ENCODE data around the gene NGRN.

The NGRN gene, protein sequence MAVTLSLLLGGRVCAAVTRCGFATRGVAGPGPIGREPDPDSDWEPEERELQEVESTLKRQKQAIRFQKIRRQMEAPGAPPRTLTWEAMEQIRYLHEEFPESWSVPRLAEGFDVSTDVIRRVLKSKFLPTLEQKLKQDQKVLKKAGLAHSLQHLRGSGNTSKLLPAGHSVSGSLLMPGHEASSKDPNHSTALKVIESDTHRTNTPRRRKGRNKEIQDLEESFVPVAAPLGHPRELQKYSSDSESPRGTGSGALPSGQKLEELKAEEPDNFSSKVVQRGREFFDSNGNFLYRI

DNA sequence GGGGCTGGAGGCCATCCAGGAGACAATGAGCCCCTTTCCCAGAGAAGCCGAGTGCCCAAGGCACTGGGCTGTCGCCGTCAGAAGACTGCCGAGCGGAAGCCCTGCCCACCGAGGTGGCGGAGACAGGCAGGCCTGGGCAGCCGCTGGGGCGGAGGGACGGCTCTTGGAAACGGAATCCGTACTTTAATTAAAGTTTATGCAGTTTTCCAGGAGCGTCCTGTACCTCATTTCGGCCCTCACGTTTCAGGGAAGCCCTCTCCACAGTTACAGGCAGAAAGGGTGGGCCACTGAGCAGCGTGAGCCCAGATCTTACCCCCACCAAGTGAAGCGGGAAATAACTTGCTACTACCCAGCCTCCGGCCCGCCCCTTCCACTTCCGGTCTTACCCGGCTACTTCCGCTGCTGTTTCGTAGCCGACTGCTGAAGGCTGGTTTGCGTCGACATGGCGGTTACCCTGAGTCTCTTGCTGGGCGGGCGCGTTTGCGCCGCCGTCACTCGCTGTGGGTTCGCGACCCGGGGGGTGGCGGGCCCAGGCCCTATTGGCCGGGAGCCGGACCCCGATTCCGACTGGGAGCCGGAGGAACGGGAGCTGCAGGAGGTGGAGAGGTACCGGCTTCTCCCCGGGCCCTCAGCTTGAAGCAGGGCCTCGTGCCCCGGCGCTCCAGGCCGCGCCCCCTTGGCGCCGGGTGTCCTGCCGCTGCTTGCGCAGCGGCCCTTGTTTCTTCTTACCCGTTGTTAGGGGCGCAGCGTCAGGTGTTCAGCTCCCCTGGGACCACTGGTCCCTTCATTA is at the start of gene NGRN:
NGRN (plus strand) TSS at position 402 of the 790 bp plus-strand sequence; CDS start at position 443, 41 bp downstream.
- peak; percentile 52 for DNase-seq

DNA sequence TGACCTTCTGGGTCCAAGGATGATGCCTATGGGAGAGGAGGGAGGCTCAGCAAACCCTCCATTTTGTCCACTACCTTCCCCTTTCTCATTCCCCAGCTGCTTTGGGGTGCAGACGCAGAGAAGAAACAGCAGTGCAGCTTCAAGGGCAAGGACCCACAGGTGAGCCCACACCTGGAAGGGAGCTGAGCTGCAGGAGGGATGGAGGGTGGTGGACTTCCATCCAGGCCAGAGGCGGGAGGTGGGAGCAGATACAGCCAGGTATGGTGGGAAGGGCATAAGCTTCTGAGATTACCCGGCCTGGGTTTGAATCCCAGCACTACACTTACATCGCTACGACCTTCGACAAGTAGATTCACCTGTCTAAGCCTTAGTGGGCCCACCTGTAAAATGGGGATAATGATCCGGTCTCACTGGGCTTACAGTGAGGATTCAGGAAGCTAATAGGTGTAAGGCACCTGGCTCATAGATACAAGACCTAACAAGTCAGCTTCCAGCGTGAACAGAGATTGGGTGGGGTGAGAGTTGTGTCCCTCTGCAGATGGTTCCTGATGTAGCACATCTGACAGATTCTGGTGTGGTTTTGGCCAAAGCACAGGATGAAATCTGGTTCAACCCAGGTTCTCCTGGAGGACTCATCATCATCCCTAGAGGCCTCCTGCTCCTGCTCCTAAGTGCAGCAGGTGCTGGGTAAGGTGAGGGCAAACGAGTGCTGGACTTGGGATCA is 47.6 kb upstream of the NGRN start:
- no peak for DNase-seq

DNA sequence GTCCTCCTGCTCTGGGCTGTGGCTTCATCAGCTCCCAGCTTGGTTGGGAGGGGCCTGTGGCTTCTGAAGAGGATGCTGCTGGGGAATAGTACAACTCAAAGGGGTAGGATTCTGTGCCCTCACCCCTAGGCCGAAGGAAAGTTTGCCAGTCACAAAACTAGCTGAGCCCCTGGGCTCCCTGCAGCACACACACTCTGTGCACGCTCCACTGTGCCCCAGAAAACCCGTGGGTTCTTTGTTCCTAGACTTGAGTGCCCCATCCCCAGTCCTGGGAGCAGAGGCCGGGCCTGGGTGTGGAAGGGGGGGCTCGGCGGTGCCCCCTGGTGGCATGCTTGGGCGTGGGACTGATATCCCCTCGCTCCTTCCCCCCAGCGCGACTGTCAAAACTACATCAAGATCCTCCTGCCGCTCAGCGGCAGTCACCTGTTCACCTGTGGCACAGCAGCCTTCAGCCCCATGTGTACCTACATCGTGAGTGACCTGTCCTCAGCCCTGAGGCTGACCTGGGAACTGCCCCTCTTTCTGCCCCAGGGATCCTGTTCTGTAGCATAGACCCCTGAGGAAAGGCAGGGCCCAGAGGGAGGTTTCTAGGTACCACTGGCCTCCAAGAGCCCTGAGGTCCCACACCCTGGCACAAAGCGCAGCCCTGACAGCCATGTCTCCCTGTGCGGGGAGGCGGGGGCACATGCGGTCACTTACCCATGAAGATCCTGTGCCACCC is 45.9 kb upstream of the NGRN start:
- DNase-seq = peak; percentile 5

DNA sequence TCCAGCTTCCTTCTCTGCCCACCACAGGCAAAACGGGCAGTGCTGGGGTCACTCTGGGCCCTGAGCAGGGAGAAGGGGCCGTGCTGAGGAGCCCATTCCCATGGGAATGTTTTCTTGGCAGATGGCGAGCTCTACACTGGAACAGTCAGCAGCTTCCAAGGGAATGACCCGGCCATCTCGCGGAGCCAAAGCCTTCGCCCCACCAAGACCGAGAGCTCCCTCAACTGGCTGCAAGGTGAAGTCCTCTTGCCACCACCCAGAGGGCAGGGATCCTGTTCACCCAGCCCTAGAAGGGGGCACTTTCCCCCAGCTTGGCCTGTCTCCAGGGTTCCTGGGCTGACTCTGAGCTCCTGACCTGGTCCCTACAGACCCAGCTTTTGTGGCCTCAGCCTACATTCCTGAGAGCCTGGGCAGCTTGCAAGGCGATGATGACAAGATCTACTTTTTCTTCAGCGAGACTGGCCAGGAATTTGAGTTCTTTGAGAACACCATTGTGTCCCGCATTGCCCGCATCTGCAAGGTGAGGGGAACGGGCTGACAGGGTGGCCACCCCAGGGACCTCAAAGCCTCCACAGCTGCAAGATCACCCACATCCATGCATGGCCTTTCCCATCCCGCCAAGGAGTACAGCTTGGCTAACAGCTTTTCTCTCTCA is 44.1 kb upstream of the NGRN start:
- peak; percentile 18 for DNase-seq

DNA sequence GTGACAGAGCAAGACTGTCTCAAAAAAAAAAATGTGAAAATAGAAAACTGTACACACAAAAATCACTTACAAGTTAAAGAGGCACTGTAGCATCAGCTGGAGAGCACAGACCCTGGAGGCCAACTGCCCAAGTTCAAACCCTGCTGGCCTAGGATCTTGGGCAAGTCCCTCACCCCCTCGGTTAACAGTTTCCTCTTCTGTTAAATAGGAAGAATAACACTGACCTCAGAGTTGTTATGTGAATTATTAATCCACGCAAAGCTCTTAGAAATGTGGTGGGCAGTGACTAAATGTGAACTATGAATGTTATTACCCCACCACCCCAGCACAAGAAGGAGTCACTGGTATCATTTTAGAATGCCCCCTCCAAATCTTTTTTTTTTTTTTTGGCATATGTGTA is 42.9 kb upstream of the NGRN start:
- DNase-seq = no peak

DNA sequence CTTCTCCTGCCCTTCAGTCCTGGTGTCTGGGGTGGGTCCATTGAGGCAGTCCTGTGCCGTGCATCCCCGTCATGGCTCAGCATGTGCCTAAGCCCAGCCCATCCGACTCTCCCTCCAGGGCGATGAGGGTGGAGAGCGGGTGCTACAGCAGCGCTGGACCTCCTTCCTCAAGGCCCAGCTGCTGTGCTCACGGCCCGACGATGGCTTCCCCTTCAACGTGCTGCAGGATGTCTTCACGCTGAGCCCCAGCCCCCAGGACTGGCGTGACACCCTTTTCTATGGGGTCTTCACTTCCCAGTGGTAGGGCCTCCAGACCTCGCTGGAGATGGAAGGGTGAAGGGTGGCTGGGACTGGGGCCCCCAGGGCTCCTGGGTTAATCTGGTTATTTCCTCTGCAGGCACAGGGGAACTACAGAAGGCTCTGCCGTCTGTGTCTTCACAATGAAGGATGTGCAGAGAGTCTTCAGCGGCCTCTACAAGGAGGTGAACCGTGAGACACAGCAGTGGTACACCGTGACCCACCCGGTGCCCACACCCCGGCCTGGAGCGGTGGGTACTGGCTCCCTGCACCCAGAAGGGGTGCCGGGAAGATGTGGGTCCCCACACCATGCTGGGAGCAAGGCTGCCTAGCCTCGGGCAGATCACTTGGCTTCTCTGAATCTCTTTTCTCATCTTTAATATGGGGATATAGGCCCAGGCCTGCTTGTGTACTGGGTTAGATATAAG is 41.9 kb upstream of the NGRN start:
- no peak for DNase-seq

DNA sequence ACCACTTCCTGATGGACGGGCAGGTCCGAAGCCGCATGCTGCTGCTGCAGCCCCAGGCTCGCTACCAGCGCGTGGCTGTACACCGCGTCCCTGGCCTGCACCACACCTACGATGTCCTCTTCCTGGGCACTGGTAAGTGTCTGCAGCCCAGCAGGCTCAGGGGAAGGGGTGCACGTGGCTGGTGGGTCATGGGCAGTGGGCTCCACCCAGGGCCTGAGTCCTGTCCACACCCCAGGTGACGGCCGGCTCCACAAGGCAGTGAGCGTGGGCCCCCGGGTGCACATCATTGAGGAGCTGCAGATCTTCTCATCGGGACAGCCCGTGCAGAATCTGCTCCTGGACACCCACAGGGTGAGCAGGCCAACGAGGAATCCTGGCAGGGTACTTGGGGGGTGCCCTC is 40.4 kb upstream of the NGRN start:
- no peak for DNase-seq

DNA sequence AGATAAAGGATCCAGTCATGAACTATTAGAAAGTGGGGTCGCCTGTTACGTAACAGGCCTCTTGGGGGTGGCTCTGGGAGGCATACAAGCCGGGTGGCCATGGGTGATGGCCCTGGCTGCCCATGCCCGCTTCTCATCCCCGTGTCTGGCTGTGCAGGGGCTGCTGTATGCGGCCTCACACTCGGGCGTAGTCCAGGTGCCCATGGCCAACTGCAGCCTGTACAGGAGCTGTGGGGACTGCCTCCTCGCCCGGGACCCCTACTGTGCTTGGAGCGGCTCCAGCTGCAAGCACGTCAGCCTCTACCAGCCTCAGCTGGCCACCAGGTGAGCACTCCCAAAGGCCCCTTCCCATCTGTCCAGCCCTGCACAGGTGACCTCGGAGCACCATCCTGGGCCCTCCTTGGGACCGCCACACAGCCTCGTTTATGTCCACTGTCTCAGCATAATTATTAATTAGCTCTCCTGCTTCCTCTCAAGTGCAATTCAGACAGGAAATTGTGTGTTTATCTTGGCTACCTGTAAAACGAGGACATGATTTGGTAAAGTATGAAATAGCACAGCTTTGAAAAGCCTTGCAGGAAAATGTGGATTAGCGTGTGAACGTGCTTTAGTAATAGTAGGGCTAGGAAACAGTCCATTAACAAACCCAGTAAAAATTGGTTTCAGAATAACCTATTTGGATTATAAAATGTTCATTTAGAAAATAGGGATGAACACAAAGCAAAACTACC is 39.8 kb upstream of the NGRN start:
- DNase-seq = no peak

DNA sequence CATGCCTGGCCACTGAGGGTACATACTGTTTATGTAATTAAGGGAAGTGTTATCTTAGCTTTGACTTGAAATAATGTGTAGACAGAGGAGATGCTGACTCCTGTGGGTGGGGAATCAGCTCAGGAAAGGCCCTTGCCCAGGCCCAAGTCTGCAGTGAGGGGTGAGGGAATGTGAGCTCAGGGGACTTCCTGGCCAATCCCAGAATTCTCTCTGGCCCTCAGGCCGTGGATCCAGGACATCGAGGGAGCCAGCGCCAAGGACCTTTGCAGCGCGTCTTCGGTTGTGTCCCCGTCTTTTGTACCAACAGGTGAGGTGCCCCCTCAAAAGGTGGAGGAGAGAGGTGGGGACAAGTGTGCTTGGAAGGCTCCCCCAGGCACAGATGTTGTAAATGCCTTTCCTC is 38.1 kb upstream of the NGRN start:
- no peak for DNase-seq

DNA sequence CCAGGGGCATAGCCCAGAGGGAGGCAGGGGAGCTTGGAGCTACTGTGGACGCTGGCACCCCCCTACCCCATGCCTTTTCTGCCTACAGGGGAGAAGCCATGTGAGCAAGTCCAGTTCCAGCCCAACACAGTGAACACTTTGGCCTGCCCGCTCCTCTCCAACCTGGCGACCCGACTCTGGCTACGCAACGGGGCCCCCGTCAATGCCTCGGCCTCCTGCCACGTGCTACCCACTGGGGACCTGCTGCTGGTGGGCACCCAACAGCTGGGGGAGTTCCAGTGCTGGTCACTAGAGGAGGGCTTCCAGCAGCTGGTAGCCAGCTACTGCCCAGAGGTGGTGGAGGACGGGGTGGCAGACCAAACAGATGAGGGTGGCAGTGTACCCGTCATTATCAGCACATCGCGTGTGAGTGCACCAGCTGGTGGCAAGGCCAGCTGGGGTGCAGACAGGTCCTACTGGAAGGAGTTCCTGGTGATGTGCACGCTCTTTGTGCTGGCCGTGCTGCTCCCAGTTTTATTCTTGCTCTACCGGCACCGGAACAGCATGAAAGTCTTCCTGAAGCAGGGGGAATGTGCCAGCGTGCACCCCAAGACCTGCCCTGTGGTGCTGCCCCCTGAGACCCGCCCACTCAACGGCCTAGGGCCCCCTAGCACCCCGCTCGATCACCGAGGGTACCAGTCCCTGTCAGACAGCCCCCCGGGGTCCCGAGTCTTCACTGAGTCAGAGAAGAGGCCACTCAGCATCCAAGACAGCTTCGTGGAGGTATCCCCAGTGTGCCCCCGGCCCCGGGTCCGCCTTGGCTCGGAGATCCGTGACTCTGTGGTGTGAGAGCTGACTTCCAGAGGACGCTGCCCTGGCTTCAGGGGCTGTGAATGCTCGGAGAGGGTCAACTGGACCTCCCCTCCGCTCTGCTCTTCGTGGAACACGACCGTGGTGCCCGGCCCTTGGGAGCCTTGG is 37.4 kb upstream of the NGRN start:
- no peak for DNase-seq

DNA sequence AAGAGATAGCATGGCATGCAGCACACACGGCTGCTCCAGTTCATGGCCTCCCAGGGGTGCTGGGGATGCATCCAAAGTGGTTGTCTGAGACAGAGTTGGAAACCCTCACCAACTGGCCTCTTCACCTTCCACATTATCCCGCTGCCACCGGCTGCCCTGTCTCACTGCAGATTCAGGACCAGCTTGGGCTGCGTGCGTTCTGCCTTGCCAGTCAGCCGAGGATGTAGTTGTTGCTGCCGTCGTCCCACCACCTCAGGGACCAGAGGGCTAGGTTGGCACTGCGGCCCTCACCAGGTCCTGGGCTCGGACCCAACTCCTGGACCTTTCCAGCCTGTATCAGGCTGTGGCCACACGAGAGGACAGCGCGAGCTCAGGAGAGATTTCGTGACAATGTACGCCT is 36.5 kb upstream of the NGRN start:
- no peak for DNase-seq

DNA sequence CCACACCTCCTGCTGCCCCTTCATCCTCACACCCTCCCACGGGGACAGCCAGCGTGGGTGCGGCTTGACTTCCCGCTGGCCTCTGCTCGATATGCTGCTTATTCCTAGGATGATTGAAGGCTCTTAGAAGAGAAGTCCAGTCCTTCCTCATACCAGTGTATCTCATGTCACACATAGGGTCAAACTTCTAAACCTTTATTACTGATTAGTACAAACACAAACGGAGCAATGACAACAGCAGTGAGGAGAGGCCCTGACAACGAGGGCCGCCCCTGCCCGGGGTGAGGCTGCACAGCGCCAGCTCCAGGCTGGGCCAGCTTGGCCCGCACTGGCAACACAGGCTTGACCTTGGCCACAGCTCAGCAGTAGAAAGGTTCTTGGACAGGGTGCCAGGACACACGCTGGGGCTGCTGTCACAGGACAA is 35.4 kb upstream of the NGRN start:
- no peak for DNase-seq

DNA sequence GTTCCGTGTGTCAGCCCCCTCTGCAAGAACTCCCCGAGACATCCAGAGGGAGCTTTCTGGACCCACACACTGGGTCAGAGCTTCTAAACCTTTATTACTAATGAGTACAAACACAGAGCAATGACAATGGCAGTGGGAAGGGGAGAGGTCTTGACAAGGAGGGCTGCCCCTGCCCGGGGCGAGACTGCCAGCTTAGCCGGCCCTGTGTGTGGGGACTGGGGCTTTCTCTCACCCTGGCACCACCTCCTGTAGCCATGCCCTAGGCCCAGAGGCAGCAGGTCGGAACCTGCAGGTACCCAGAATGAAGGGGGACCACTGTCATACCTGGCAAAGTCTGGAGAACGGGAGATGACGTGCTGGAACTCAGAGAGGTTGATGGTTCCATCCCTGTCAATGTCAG is 34.9 kb upstream of the NGRN start:
- no peak for DNase-seq

DNA sequence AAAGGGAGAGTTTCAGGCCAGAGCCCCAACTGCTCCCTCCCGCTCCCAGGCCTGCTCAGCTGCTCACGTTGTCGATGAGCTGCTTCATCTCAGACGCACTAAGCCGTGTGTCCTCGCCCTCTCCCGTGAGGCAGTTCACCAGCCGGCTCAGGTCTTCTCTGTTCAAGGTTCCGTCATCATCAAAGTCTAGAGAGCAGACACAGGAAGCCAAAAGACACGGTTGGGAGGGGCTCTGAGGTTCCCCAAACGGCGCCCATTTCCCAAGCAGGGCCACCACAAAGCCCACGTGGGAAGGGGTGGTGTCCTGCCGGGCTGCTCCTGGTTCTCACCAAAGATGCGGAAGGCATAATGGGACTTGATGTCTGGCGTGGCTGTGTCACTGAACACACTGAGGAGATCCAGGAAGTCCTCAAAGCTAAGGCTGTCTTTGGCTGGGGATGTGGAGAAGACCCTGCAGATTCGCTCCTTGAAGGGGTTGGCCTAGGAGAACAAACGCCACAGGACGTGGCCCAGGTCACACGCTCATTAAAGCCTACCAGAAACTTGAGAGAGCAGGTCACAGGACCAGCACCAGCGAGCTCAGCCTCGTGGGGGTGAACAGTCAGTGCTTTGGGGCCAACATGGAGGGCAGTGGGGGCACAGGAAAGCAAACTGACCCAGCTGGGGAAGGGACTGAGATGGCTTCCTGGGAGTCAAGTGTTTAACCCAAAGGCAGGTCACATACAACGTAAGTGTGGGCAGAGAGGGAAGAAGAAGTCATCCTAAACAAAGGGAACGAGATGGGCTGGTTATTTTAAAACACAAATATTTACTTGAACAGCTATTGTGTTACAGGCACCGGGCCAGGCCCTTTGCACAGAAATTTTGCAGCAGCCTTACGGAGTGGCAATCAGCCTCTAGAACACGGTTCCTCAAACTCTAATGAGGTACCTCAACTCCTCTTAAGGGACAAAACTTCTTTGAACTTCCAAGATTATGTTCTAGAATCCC is 34.1 kb upstream of the NGRN start:
- DNase-seq = no peak

DNA sequence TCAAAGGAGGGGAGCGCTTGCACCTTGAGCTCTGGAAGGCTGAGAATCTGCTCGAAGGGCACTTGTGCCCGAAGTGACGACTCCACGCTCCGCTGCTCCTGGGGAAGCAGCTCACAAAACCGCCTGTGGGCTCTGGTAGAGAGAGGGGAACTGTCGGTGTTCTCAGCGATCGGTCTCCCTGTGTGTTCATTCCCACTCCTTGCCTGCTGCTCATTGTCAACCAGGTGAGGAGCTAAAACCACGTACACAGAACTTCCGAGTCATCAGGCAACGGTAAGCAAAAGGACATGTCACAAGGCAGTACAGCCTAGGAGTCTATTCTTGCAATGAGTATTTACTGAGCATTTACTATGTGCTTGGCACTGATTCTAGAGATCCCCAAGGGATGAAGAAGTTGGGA is 33.3 kb upstream of the NGRN start:
- no peak for DNase-seq

DNA sequence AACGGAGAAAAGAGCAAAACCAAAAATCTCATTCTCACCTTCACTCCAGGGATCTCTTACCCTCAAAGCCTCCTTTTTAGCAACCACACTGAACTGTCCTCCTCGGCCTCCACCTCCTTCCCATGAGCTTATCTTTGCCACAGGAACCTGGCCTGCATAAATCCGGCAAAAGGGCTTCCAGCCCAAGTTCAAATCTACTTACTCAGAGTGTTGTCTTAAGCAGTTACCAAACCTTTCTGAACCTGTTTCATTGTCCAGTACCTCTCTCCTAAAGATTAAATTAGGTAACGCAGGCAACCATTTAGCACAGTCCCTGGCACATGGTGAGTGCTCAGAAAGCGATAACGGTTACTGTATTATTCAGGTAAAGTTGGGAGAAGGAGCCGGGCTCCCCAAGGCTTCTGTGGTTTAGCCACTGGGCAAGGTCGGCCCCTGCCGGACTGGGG is 32.5 kb upstream of the NGRN start:
- DNase-seq = no peak

DNA sequence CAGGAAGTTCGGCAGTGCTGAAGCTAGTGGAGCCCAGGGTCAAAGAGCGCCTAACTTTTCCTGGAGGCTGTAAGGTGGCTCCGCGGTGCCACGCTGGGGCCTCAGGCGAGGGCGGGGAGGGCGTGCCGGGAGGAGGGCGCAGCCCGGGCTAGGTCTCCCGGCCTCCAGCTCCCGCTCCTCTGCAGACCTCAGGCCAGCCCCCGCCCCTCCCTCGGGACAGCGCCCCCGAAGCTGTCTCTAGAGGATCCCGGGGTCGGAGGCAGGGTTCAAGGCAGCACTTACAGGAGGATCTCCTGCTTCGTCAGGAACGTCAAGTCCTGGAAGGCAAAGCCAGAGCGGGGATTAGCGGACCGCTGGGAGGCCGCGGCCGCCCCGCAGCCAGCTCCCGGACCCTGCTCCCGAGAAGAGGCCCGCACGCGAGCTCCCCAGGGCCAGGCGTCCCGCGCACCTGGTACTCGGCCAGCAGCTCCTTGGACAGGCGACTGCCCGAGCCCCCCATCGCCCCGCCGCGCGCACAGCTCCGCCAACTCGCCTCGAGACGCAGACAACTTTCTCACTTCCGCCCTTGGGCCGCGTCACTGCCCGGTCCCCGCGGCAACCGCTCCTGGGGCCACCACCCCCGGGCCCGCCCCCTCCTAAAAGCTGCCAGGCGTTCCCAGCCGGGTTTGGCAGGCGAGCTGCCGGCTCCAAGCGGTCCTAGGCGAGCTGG is 31.9 kb upstream of the NGRN start, which contains the start of gene CIB1:
CIB1 (minus strand) TSS at position 555 of the 709 bp plus-strand sequence; CDS start at position 499, 56 bp downstream.
- DNase-seq = peak; percentile 60
